Measurements from ENCODE around the gene RUNX1. TPM values are rescaled to one million over a fixed set of nuclear protein-coding genes. Genes with fewer than 3 reads are reported as not detected.

The RUNX1 gene
- polyA plus RNA-seq, 1 experiment: 20.9 TPM

DNA sequence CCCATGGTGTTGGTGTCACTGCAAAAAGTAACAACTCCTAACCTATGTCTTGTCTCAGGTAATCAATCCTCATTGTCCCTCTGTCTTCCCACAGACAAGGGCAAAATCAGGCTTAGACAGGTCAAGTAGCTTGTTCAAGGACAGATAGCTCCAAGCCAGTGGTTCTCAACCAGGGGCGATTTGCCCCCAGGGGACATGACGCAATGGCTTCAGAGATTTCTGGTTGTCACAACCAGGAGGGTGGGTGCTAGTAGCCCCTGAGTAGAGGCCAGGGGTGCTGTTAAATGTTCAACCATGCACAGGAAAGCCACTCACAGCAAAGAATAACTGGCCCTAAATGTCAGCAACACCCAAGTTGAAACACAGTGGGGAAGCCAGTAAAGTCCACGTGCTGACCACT lies 178.9 kb downstream of the RUNX1 start:
- TF ChIP-seq, protein P1, sequence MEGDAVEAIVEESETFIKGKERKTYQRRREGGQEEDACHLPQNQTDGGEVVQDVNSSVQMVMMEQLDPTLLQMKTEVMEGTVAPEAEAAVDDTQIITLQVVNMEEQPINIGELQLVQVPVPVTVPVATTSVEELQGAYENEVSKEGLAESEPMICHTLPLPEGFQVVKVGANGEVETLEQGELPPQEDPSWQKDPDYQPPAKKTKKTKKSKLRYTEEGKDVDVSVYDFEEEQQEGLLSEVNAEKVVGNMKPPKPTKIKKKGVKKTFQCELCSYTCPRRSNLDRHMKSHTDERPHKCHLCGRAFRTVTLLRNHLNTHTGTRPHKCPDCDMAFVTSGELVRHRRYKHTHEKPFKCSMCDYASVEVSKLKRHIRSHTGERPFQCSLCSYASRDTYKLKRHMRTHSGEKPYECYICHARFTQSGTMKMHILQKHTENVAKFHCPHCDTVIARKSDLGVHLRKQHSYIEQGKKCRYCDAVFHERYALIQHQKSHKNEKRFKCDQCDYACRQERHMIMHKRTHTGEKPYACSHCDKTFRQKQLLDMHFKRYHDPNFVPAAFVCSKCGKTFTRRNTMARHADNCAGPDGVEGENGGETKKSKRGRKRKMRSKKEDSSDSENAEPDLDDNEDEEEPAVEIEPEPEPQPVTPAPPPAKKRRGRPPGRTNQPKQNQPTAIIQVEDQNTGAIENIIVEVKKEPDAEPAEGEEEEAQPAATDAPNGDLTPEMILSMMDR (IDR thresholded peaks at IDR 0.05; ENCODE audit: low read depth, low read length): no peak
- Histone ChIP-seq H3K27ac (ENCODE audit: low read depth, low read length) (peak overlapping the region; percentile 48), H3K27me3 (ENCODE audit: control insufficient read depth, insufficient read depth, low read length) (no peaks in the 10 kb centered on the region), H3K9me3 (ENCODE audit: control insufficient read depth, insufficient read depth, low read length) (no peaks in the 10 kb centered on the region; the same call in 1 of the 2 replicates), H3K4me3 (ENCODE audit: low read depth, low read length) (no peak overlapping the region)
- ChIA-PET POLR2A (no interaction called here), CTCF (interaction anchor here (1.0 kb wide), 1 partner anchor 125 kb away, joined by 5 read pairs; no protein-coding TSS in a partner anchor)
- no peak for DNase-seq (ENCODE audit: low read depth, low spot score)

DNA sequence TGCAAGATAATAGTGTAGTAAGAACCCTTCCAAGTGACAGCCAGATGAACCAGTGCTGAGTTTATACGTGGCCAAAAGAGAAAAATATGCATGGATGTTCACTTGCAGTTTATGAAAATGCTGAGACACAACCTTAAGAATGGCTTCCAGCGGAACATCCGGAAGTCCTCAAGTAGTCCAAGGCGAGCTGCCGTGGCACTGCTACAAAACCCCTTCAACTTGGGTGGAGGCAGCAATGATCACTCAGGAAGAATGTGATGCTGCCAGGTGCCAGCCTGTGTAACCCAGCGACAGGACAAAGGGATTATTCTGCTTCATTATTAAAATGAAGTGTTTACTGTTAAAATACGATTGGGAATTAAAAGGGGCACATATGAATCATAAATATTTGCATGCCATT lies 179.6 kb downstream of the RUNX1 start:
- Histone ChIP-seq H3K9me3 (ENCODE audit: control insufficient read depth, insufficient read depth, low read length) (no peaks in the 10 kb centered on the region; the same call in 1 of the 2 replicates), H3K27ac (ENCODE audit: low read depth, low read length) (no peak overlapping the region), H3K4me3 (ENCODE audit: low read depth, low read length) (no peak overlapping the region), H3K27me3 (ENCODE audit: control insufficient read depth, insufficient read depth, low read length) (no peaks in the 10 kb centered on the region)
- CTCF ChIA-PET: no interaction called here
- TF ChIP-seq, protein P1 (IDR thresholded peaks at IDR 0.05; ENCODE audit: low read depth, low read length): no peak
- POLR2A ChIA-PET: no interaction called here
- DNase-seq (ENCODE audit: low read depth, low spot score): no peak

DNA sequence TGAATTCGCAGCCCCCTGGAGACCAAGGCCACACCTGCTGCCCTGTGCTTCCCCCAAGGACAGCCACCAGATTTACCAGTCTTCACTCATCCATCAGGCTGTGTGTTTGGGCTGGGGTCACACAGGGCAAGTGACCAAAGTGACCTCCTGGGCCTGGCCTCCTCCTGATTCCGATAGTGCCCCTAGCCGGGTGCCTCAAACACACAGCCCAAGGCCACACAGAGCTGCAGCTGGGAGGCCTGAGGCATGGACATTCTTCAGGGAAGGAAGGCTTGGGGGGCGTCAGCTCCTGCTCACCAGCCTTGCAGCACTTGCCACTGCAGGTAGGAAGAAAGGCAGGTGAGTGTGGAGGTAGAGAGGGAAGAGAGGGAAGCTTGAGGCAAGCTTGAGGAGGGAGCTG lies 181.3 kb downstream of the RUNX1 start:
- POLR2A ChIA-PET: interaction anchor here (1.1 kb wide), 1 partner anchor 21 kb away, joined by 7 read pairs; no protein-coding TSS in a partner anchor
- no peak overlapping the region for H3K4me3 ChIP-seq (ENCODE audit: low read depth, low read length)
- CTCF ChIA-PET: no interaction called here
- H3K9me3 ChIP-seq (ENCODE audit: control insufficient read depth, insufficient read depth, low read length): no peaks in the 10 kb centered on the region; the same call in 1 of the 2 replicates
- H3K27me3 ChIP-seq (ENCODE audit: control insufficient read depth, insufficient read depth, low read length): no peaks in the 10 kb centered on the region
- DNase-seq (ENCODE audit: low read depth, low spot score): no peak
- peak overlapping the region; percentile 25 for H3K27ac ChIP-seq (ENCODE audit: low read depth, low read length)
- TF ChIP-seq, protein P1 (IDR thresholded peaks at IDR 0.05; ENCODE audit: low read depth, low read length): no peak

DNA sequence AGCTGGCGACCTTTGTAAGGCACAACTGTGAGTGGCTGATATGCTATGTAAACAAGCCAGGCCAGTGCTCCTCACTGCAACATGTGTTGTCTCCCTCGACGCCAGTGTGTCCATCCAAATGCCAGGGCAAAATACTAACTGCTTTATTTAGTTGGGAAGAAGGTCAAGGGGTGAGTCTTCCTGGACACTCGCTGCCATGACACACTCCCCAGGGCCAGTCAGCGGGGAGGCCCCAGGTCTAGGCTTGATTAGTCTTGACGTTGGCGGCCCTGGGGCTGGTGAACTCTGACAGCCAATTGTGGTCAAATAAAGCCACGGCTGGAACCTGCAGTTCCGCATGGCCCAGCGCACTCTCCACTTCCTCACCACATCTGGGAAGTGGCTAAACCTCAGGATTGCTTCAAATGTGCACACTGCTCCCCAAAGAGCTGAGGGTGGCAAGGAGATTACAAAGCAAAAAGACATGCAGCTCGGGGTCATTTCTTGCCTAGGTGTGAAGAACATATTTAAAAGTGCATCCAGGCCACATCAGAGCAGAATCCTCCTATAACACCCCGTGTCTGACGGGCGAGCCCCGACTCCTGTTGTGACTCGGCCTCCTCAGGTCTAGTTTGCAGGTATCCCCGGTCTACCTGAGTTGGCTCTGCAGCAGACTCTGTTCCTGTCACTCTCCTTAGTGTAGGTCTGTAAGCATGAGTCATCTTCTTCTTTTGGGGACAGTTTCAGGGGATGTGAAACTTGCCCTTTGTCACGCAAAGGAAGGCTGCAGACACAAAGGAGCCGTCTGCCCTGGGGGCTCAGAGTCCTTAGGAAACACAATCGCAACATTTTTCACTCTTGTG lies 183.5 kb downstream of the RUNX1 start:
- H3K27me3 ChIP-seq (ENCODE audit: control insufficient read depth, insufficient read depth, low read length): no peaks in the 10 kb centered on the region
- CTCF ChIA-PET: no interaction called here
- no peak overlapping the region for H3K27ac ChIP-seq (ENCODE audit: low read depth, low read length)
- DNase-seq (ENCODE audit: low read depth, low spot score): no peak
- no peaks in the 10 kb centered on the region; the same call in 1 of the 2 replicates for H3K9me3 ChIP-seq (ENCODE audit: control insufficient read depth, insufficient read depth, low read length)
- POLR2A ChIA-PET: no interaction called here
- H3K4me3 ChIP-seq (ENCODE audit: low read depth, low read length): no peak overlapping the region
- TF ChIP-seq, protein P1 (IDR thresholded peaks at IDR 0.05; ENCODE audit: low read depth, low read length): no peak

DNA sequence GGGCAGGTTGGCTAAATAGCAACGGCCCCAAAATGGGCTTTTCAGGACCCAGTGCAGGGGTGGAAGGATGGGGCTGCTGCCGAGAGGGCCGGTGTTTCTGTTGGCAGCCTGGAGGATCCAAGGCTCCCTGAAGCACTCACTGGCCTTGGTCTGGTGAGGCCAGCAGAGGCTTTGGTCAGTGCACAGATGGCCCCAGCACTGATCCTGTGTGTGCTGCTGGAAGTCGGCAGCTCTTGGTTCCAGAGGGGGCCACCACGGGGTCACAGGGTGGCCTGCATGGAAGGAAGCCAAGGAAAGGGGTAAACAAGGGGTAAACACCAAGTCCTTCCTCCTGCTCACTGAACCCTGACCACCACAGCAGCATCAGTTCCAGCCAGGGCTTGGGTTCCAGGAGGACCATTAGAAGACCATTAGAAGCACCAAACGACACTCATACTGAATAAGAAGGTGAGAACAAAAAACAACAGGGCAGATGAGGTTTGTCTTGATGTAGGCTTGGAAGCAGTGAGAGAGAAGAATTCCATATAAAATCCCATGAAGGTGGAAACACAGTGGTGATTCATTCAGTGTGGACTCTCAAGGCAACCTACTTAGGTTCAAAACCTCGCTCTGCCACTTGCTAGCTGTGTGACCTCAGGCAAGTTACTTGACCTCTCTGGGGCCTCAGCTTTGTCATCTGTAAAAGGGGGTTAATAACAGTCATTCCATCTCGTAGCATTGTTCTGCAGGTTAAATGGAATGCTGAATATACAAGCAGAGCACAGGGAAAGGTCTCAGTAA lies 184.5 kb downstream of the RUNX1 start:
- H3K27ac ChIP-seq (ENCODE audit: low read depth, low read length): peak overlapping the region; percentile 3
- ChIA-PET CTCF (no interaction called here), POLR2A (no interaction called here)

More for the DNA sequence above, 184.5 kb downstream of the RUNX1 start:
- TF ChIP-seq, protein P1 (IDR thresholded peaks at IDR 0.05; ENCODE audit: low read depth, low read length): no peak
- H3K27me3 ChIP-seq (ENCODE audit: control insufficient read depth, insufficient read depth, low read length): no peaks in the 10 kb centered on the region
- no peak for DNase-seq (ENCODE audit: low read depth, low spot score)
- no peak overlapping the region for H3K4me3 ChIP-seq (ENCODE audit: low read depth, low read length)
- H3K9me3 ChIP-seq (ENCODE audit: control insufficient read depth, insufficient read depth, low read length): no peaks in the 10 kb centered on the region; the same call in 1 of the 2 replicates

All from AG04450 (cell line).